ENCODE measurements around the gene ADGRB3.

DNA sequence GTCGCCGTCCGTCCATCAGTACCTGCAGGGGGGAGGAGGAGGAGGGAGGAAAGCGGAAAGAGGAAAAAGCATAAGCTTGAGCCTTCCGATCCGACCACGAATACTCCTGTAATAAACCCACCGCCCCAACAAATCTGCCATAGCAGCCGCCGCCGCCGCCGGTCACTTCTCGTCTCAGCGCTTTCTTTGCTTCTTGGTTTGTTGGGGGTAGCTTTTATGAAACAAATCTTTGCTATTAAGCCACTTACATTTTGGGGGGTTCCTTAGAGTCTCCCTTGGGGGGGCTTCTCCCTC, 277 bp downstream of the ADGRB3 start:
- TF ChIP-seq CTCF (IDR thresholded peaks at IDR 0.05) (no peak), USF1 (IDR thresholded peaks at IDR 0.05; ENCODE audit: borderline replicate concordance, low read depth) (no peak), SIN3A (IDR thresholded peaks at IDR 0.05; ENCODE audit: borderline replicate concordance, low read depth, low read length) (no peak), MAX (IDR thresholded peaks at IDR 0.05; ENCODE audit: low read depth) (no peak), RFX5 (IDR thresholded peaks at IDR 0.05; ENCODE audit: low read length) (no peak), POLR2AphosphoS5 (IDR thresholded peaks at IDR 0.05; ENCODE audit: low read depth, low read length) (no peak), NRF1 (IDR thresholded peaks at IDR 0.05; ENCODE audit: low read depth, low read length) (no peak)
- TF ChIP-seq, protein P1, sequence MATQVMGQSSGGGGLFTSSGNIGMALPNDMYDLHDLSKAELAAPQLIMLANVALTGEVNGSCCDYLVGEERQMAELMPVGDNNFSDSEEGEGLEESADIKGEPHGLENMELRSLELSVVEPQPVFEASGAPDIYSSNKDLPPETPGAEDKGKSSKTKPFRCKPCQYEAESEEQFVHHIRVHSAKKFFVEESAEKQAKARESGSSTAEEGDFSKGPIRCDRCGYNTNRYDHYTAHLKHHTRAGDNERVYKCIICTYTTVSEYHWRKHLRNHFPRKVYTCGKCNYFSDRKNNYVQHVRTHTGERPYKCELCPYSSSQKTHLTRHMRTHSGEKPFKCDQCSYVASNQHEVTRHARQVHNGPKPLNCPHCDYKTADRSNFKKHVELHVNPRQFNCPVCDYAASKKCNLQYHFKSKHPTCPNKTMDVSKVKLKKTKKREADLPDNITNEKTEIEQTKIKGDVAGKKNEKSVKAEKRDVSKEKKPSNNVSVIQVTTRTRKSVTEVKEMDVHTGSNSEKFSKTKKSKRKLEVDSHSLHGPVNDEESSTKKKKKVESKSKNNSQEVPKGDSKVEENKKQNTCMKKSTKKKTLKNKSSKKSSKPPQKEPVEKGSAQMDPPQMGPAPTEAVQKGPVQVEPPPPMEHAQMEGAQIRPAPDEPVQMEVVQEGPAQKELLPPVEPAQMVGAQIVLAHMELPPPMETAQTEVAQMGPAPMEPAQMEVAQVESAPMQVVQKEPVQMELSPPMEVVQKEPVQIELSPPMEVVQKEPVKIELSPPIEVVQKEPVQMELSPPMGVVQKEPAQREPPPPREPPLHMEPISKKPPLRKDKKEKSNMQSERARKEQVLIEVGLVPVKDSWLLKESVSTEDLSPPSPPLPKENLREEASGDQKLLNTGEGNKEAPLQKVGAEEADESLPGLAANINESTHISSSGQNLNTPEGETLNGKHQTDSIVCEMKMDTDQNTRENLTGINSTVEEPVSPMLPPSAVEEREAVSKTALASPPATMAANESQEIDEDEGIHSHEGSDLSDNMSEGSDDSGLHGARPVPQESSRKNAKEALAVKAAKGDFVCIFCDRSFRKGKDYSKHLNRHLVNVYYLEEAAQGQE (IDR thresholded peaks at IDR 0.05; ENCODE audit: low read depth, low read length): no peak
